Hematopoietic multipotent progenitor cell treated with erythropoietin and hydrocortisone succinate and interleukin-3 and kit ligand, for 6 days (in vitro differentiated cells): Measurements from ENCODE around the gene POLR3A.

Source experiments
- DNase-seq: peaks from one replicate; pipeline ENCODE4 v3.0.0-alpha.2; 2015

The POLR3A gene

DNA sequence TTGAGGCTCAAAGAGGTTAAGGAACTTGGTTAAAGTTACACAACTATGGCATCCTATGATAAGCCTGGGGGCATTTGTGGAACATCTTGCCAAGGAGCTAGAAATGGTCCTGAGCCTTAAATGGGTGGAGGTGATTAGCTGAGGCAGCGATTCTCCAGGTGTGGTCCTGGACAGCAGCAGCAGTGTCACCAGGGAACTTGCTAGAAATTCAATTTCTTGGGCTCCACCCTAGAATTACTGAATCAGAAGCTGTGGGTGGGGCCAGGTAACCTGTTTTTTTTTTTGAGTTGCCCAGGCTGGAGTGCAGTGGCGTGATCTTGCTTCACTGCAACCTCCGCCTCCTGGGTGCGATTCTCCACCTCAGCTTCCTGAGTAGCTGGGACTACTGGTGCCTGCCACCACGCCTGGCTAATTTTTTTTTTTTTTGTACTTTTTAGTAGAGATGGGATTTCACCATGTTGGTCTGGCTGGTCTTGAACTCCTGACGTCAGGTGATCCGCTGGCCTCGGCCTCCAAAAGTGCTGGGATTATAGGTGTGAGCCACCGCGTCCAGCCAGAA is 17.5 kb upstream of the POLR3A start:
- no peak for DNase-seq

DNA sequence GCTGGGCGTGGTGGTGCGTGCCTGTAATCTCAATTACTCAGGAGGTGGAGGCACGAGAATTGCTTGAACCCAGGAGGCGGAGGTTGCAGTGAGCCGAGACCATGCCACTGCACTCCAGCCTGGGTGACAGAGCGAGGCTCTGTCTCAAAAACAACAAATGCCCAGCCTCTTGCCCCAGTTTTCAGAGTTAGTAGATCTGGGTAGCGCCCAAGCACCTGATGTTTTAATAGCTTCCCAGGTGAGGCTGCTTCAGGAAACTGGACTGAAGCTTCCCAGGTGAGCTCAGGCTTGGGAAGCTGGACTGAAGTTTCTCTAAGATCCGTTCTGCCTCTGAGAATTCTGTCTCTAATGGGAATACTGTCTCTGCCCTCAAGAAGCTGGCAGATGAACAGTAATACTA is 16.5 kb upstream of the POLR3A start:
- no peak for DNase-seq

DNA sequence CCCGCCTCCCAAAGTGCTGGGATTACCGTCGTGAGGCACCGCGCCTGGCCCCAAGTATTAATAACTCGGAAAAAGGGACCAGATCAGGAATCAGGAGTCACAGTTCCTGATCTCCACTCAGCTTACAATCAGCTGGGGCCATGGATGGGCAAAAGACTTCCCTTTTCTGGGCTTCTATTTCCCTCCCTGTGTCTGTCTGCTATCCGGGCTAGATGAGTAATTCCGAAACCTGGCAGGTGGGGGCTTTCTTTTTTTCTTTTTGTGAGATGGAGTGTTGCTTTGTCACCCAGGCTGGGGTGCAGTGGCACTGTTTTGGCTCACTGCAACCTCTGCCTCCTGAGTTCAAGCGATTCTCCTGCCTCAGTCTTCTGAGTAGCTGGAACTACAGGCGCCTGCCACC is 15.9 kb upstream of the POLR3A start:
- no peak for DNase-seq

DNA sequence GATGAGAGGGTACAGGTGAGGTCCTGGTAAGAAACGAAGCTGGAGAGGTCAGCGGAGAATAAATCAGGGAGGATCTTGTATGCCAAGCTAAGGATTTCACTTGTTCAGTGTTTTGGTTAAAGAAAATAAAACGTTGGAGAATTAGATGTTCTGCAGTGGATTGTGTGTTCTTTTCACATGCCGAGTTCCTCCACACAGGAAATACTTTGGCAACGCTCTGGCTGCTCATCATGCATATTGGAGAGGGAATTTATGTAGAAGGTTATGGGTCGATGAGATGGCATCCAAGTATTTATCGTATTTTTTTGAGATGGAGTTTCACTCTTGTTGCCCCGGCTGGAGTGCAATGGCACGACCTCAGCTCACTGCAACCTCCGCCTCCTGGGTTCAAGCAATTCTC is 15.4 kb upstream of the POLR3A start:
- no peak for DNase-seq

DNA sequence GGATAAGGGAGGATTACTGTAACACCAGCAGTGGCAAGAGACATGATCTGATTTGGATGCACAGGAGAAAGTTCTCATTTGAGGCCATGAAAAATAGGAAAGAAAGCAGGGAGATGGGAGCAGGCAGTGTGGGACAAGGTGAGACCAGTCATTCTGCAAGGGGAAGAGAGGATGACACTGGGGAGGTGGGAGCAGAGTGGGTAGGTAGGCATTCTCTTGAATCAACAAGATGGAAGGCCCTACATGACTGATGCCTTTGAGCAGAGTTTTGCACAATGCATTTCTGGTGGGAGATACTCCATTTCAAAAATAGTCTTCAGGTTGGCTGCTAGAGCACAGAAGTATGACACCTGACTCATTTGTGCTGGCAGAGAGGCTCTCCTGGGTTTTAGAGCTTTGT is 14.9 kb upstream of the POLR3A start:
- no peak for DNase-seq

DNA sequence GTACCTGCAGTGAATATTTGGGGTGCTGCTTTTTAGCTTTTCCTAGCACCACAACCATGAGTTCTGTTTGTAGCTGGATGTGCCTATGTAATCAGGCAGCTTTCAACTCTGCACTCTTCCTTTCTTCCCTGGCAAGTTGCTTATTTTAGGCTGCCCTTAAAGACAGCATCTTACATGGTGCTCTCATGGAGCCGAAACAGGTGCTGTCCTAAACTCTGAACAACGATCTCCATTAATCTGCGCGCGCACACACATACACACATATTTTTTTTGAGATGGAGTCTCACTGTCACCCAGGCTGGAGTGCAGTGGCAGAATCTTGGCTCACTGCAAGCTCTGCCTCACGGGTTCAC is 13.4 kb upstream of the POLR3A start:
- no peak for DNase-seq

DNA sequence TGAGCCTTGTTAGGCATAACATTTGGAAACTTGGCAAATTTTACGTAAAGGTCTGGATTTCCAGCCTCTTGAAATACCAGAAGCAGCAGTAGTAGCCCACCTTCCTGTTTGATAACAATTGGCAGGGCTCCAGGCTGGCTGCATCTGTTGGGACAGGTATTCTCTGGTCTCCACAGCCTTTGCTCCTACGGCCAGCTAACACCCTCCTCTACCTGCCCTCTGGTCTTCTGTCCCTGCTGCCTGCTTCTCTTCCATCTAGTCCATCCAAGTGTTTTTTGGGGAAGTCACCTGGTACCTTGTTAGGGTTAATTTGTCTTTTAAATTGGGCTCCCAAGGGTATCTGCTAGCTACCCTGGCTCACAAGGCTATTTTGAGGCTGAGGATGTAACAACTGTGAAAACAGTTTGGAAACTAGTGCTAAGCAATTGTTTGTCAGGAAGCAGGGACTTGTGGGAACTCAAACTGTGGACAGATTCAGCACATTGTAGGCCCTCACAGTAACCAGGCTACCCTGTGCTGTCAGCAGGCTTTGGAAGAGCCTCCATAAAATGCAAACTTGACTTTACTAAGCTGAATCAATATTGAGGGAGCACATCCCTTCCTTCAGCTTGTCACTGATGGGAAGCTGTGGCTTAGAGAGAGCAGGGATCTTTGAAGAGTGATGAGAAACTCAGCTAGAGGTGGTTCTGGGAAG is 12.9 kb upstream of the POLR3A start:
- peak; percentile 32 for DNase-seq

DNA sequence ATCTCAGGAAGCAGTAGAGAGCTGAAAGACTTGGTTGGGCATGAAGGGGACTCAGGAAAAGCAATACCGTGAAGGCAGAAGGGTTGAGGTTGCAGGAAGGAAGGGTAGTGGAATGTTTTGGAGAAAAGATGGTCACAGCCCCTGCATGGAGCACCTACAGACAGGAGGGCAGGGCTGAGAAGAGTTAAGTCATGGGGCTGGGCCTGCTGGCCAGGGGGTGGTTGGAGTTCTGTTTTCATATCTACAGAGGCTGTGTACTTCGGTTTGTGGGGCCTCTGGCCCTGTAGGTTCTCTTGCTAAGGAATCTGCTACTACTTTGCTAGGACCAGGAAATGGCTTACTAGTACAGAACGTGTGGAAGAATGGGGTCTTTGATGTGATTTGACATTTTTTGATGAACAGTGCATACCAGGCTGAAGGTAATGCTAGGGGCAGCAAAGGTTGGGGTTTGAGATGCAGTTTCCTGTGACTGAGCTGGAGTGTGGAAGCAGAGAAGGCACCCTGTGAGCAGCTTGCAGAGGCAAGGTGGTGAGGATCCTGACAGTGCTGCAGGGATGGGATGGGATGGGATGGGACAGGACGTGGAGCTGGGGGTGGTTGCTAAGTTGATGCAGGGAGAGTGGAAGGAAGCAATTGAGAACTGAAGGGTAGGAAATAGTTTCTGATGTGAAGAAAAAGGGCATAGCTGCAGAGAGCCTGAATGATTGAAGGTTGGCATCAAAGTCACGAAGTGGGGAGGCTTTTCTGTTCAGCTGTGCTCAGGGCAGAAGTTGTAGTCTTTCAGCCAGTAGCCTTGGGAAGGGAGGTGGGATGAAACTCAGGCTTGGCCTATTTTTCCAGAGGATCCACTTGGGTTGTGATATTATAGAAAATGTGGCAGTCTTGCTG is 12.1 kb upstream of the POLR3A start:
- no peak for DNase-seq

DNA sequence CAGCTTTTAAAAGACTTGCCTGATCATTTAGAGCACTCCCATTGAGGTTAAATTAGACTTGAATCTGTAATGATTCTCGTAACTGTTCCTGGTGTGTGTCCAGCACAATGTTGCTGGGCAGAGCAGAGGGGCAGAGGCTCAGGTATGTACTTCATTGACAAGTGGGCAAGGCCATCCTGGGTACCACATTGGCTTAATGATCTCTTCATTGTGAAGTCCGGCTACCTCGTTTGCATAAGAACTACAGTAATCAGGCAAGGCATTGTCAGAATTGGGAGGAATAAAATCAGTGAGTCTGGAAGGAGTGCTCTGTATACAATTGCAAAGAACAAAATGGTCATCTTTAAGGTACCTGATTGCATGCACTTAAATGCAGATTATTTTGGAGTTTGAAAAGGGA is 10.4 kb upstream of the POLR3A start:
- no peak for DNase-seq

DNA sequence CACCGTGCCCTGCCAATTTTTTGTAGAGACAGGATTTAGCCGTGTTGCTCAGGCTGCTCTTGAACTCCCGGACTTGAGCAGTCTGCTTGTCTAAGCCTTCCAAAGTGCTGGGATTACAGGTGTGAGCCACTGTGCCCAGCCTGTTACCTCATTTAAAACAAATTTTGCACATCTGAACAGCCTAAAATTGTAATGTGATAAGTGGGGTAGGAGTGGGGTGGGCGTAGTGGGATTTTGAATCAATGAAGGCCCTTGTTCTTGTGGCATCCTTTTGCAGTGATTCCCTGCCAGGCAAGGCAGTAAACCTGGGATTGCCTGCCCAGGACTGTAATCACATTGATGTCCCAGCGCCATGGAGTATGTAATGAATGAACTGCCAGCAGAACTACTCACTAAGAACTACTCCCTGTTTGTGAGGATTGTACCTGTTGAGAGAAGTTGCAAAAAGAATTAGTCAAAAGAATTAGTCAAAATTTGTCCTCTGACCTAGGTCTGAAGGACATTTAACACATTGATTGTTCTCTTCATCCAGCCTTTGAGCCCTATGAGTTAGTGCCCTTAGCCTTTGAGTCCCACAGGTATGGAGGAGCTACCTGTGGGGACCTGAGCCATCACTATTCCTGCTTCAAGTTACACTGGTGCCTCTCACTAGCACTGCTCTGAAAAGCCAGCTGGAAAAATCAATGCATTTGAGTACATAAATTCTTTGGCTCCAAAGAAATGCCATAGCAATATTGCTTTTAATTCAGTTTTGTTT is 9.7 kb upstream of the POLR3A start:
- DNase-seq, result no peak

DNA sequence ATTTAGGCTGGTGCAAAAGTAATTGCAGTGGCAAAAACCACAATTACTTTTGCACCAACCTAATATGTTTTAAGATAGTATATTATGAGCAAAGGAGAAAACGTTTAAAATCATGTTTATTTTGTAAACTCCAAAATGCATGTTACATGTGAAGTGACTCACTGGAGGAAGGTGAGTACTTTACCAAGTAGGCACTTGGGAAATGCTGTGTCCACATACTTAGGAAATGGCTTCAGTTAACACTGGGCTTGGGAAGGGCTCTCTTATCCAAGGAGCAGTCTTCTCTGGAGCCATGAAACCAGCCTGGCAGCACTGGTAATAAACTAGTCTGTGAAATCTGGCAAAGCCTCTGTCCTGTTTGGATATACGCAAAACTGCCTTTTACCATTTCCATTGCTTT is 8.8 kb upstream of the POLR3A start:
- DNase-seq, result no peak

DNA sequence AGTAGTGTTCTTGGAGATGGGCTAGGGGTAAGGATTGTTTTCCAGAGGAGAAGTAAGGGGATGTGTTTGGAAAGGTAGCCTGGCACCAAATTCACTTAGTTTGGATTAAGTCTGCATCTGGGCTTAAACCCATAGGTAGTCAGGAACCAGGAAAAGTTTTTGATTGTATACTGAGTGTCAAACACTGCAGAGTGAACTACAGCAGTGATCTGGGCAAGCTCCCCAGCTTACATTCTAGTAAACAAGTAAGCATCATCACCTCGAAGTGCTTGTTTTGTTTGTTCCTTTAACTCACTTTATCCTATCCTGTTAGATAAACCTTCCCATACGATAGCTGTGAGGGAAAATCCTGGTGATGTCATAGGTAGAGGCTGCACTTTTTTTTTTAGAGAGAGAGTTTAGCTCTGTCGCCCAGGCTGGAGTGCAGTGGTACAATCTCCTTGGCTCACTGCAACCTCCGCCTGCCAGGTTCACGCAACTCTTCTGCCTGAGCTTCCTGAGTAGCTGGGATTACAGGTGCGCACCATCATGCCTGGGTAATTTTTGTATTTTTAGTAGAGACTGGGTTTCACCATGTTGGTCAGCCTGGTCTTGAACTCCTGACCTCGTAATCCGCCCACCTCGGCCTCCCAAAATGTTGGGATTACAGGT is 6.7 kb upstream of the POLR3A start:
- no peak for DNase-seq

DNA sequence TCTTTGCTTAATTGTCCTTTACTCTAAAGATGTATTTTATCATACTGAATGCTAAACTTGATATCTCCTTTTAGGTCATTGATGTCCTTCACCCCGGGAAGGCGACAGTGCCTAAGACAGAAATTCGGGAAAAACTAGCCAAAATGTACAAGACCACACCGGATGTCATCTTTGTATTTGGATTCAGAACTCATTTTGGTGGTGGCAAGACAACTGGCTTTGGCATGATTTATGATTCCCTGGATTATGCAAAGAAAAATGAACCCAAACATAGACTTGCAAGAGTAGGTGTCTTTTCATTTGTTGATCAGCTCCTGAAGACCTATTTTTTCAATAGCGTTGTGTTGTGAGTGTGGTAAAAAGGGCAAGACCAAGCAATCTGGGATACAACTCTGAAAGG is 6.1 kb upstream of the POLR3A start:
- DNase-seq, result no peak

DNA sequence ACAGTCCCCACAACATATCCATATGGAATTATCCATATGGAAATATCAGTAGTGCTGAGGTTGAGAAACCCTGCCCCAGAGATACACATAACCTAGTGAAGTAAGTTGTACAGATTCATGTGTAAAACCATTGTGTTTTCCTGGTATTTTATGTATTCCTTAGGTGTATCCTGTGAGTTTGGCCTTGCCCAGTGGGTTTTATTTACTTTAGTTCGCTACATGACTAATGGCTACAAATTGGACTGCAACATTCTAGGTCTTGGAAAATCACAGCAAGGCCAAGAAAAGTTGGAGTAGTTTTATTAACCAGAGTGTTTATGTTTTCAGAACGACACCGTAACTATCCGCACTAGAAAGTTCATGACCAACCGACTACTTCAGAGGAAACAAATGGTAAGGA is 5.7 kb upstream of the POLR3A start:
- no peak for DNase-seq

DNA sequence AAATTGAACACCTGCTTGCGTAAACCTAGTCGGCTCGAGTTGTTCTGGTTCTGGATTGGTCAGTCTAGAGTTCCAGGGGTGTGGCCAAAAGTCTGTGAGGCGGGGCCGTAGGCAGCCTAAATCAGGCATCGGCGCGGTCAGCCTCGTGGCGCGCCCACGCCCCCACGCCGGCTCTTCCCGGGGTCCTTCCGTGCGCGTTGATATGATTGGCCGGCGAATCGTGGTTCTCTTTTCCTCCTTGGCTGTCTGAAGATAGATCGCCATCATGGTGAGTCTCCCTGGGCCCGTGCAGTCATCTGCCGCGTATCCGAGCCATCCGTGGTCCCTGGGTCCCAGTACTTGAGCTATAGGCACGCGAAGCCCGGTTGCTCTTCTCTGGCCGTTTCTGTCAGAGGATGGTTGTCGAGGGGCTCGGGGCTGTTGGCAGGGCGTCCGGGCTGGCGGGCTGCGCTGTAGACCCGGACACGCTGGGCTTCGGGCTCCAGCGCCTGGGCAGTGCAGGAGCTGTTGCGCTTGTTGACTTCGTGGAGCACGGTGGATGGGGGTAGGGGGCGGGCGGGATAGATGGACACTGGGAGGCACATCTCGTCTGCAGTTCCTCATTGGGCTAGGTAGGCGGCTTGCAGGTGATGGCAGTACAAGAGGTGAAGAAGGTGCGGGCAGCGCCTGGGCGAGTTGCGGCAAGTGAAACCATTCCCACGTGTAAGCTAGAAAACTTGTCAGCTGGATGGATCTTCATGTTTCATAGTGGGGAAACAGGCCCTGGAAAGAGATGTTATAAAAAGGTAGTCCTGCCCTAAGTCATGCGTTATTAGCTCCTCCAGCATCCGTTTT is 4.5 kb upstream of the POLR3A start, which contains the start of gene RPS24:
RPS24 (plus strand) TSS at position 227 of the 834 bp plus-strand sequence; CDS start at position 266, 39 bp downstream.
- peak; percentile 99 for DNase-seq

DNA sequence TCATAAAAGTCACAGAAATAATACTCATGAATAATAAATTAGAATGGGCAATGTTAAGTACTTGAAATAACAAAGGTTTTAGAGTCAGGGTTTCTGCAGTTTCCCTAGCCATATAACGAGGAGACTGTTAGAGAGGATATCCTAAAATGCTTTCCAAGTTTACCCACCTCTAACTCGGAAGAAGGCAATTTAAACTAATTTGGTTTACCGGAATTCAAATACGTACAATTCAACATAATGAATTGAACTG is 4.0 kb upstream of the POLR3A start:
- DNase-seq, result no peak

DNA sequence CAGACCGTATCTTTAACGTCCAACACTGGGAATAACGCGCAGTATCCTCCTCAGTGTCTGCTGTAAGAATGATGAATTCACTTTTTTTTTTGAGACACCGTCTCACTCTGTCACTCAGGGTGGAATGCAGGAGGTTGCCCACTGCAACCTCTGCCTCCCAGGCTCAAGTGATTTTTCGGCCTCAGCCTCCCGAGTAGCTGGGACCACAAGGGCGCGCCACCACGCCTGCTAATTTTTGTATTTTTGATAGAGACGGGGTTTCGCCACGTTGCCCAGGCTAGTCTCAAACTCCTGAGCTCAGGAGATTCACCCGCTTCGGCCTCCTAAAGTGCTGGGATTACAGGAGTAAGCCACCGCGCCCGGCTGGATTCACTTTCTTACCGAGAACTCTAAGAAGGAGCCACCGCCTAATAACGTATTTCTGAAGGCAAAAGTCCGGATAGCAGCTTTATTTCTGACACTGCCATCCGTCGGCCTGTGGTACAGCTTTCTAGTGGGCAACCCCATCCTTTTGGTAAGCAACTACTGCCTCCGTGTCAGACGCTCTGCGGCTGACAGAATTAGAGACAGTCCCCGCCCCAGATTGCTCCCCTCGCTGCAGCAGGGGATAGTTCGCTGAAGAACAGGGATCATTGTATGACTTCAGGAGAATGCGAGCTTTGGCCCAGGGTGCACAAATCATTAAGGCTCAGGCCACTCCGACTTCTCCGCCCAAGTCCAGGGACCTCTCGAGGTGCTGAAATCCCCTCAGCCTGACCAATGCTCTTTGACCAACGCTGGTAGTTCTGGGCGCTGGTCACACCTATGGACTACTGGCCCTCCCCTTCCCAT is 662 bp downstream of the POLR3A start:
- peak; percentile 53 for DNase-seq

DNA sequence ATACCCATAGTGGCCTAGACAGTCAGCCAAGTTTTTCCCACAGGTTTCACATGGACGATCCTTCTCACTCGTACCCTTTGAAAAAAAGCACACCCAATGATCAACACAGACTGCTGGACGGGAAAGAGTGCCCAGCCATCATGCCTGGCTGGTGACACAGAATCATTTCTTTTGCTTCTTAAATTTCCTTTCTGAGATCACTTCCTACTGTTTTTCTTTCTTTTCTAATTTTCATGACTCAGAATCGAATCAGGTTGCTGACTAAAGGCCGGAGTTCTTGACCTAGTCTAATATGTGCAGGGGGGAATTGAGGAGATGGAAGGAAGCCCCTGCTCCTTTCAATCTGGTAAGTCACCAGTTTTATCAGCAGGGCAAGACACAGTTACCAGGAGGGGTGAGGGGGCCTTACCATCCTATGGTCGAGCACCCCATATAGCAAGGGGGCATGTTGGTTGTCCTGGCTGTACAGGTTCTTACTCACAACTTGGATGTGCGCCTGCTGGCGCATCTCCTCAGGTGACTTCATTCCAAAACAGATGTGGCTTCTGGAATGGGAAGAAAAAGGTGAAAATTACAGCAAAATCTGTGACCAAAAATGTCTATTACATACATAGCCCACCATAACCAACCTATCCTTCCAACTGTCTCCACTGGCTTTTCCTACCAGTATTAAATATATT is 3.5 kb downstream of the POLR3A start:
- DNase-seq, result no peak

DNA sequence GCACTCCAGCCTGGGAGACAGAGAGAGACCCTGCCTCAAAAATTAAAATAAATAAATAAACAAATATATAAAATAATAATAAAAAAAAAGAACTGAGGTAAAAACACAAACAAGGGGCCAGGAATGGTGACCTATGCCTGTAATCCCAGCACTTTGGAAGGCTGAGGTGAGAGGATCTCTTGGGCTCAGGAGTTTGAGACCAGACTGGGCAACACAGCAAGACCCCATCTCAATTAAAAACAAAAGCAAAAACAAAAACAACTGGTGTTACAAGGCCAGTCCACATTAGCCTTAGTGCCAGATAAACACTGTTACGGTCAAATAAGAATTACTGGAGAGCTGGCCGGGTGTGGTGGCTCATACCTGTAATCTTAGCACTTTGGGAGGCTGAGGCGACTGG is 5.6 kb downstream of the POLR3A start:
- no peak for DNase-seq

DNA sequence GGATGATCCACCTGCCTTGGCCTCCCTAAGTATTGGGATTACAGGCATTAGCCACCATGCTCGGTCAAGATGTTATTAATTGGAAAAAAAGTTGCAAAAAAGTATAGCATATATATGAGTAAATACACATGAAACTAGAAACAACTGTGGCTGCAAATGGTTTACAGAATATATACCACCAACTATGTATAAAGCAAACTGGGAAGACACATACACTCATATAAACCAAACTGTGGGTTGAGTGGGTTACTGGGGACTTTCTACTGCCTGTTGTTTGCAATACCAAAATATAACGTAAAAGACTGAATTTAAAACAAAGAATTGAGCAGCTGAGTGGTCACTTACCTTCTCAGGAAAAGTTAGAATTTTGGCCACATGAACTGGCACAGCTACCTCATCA is 8.1 kb downstream of the POLR3A start:
- DNase-seq, result no peak

DNA sequence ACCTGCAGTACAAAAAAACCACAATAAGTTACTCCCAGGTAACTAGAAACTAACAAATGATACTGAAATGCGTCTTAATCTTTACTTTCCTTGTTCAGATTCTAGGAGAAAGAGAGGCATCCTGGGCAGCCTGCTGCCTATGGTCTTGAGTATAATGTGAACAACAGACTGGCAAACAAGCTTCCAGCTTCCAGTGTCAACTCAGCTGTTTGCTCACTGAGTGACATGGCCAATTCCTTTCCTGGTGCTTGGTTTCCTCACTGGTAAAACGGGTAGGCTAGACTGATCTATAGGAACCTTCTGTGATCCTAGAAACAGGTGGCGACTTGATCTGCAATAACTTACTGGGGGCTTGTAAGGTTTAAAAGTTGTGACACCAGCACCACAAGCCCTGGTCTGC is 10.1 kb downstream of the POLR3A start:
- no peak for DNase-seq
